ENCODE data around the gene HMGN1.

The HMGN1 gene

GRCh38 chr21:39334611-39335010 is 14.3 kb downstream of the HMGN1 start:
- in situ Hi-C loops (cut with MboI; ENCODE audit: low sequenced_read_pairs): no loop called here

GRCh38 chr21:39332175-39332574 is 16.7 kb downstream of the HMGN1 start:
- in situ Hi-C loops (cut with MboI; ENCODE audit: low sequenced_read_pairs): no loop called here

GRCh38 chr21:39330001-39330400 is 18.9 kb downstream of the HMGN1 start:
- in situ Hi-C loops (cut with MboI; ENCODE audit: low sequenced_read_pairs): no loop called here

GRCh38 chr21:39327727-39328126 is 21.2 kb downstream of the HMGN1 start:
- in situ Hi-C loops (cut with MboI; ENCODE audit: low sequenced_read_pairs): no loop called here

GRCh38 chr21:39326607-39327307 is 22.1 kb downstream of the HMGN1 start:
- in situ Hi-C loops (cut with MboI; ENCODE audit: low sequenced_read_pairs): no loop called here

GRCh38 chr21:39325458-39325857 is 23.4 kb downstream of the HMGN1 start:
- in situ Hi-C loops (cut with MboI; ENCODE audit: low sequenced_read_pairs): no loop called here

GRCh38 chr21:39321424-39321823 is 27.5 kb downstream of the HMGN1 start:
- in situ Hi-C loops (cut with MboI; ENCODE audit: low sequenced_read_pairs): no loop called here

- in situ Hi-C loops (cut with MboI; ENCODE audit: low sequenced_read_pairs): no loop called here
These were observed 29.0 kb downstream of the HMGN1 start for GRCh38 chr21:39319814-39320332.

- in situ Hi-C loops (cut with MboI; ENCODE audit: low sequenced_read_pairs): no loop called here
These were observed 29.6 kb downstream of the HMGN1 start for GRCh38 chr21:39319251-39319756.

GRCh38 chr21:39318091-39318959 is 30.6 kb downstream of the HMGN1 start:
- in situ Hi-C loops (cut with MboI; ENCODE audit: low sequenced_read_pairs): no loop called here

GRCh38 chr21:39317134-39318090 is 31.5 kb downstream of the HMGN1 start:
- in situ Hi-C loops (cut with MboI; ENCODE audit: low sequenced_read_pairs): no loop called here

- in situ Hi-C loops (cut with MboI; ENCODE audit: low sequenced_read_pairs): no loop called here
These were observed 32.2 kb downstream of the HMGN1 start for GRCh38 chr21:39316729-39317128.

GRCh38 chr21:39315603-39316445 is 33.1 kb downstream of the HMGN1 start:
- in situ Hi-C loops (cut with MboI; ENCODE audit: low sequenced_read_pairs): no loop called here

GRCh38 chr21:39314143-39315027 is 34.5 kb downstream of the HMGN1 start:
- in situ Hi-C loops (cut with MboI; ENCODE audit: low sequenced_read_pairs): no loop called here

- in situ Hi-C loops (cut with MboI; ENCODE audit: low sequenced_read_pairs): no loop called here
These were observed 35.2 kb downstream of the HMGN1 start, which contains the start of gene BRWD1 for GRCh38 chr21:39313571-39314142. Gene BRWD1 (minus strand): TSS chr21:39313632. CDS start chr21:39313491, 141 bp downstream.

- in situ Hi-C loops (cut with MboI; ENCODE audit: low sequenced_read_pairs): no loop called here
These were observed 35.8 kb downstream of the HMGN1 start for GRCh38 chr21:39313042-39313570.

GRCh38 chr21:39312112-39313041 is 36.5 kb downstream of the HMGN1 start:
- in situ Hi-C loops (cut with MboI; ENCODE audit: low sequenced_read_pairs): no loop called here
